Upper lobe of left lung (tissue), 6 donors: ENCODE results near the gene USP3. TPM values are rescaled to one million over a fixed set of nuclear protein-coding genes. Genes with fewer than 3 reads are reported as not detected.

Source experiments
- ATAC-seq, 2 donors: fragments of 200-7000 bp; cut with Tn5 transposase; one replicate each; pipeline ENCODE4 v1.9.1; 2022; ENCODE audit warnings: mild to moderate bottlenecking in 2 of 2, moderate library complexity in 2 of 2; ENCODE audit not compliant: low FRiP score in 2 of 2
- DNase-seq, 2 donors: peaks; one replicate each; pipeline ENCODE4 v3.0.0-alpha.2; 2019 to 2020
- H3K27ac ChIP-seq, 4 donors: fragments of 200-600 bp; sonication (generic); one replicate each; pipeline ENCODE4 v1.5.1; 2016 to 2019
- H3K27me3 ChIP-seq, 4 donors: fragments of 200-600 bp; sonication (generic); one replicate each; pipeline ENCODE4 v1.5.1; 2017 to 2019
- H3K36me3 ChIP-seq, 4 donors: fragments of 200-600 bp; sonication (generic); one replicate each; pipeline ENCODE4 v1.5.1; 2016 to 2019
- H3K4me1 ChIP-seq, 4 donors: fragments of 200-600 bp; sonication (generic); one replicate each; pipeline ENCODE4 v1.5.1; 2018 to 2019
- H3K4me3 ChIP-seq, 4 donors: fragments of 200-600 bp; sonication (generic); one replicate each; pipeline ENCODE4 v1.5.1; 2017 to 2019; ENCODE audit warnings: mild to moderate bottlenecking in 2 of 4, moderate library complexity in 1 of 4
- H3K9me3 ChIP-seq, 4 donors: fragments of 200-600 bp; sonication (generic); one replicate each; pipeline ENCODE4 v1.5.1; 2018 to 2019
- EP300 ChIP-seq, 4 donors: sonication (generic); formaldehyde crosslinking; IDR thresholded peaks; one replicate each; pipeline ENCODE4 v1.5.1; 2017; ENCODE audit warnings: antibody characterized with exemption in 4 of 4, control low read depth in 2 of 4
- POLR2A ChIP-seq, 4 donors: fragments of 450-650 bp; IDR thresholded peaks; one replicate each; pipeline ENCODE4 v1.5.1; 2016 to 2017; ENCODE audit warnings: antibody characterized with exemption in 4 of 4, mild to moderate bottlenecking in 2 of 4
- POLR2AphosphoS5 ChIP-seq, 2 donors: sonication (generic); formaldehyde crosslinking; IDR thresholded peaks; one replicate each; pipeline ENCODE4 v1.5.1; 2017; ENCODE audit warnings: antibody characterized with exemption in 2 of 2
- WGBS, 2 donors: methylation state at CpG; one replicate each; pipeline ENCODE4 v1.1.5; 2017 to 2018; 5-methylcytosine and 5-hydroxymethylcytosine counted together
- total RNA-seq, 6 donors: library from RNA; depleted of rRNA in 4 of 6; stranded (reverse); fragments of >200 nt in 4 of 6; gene quantifications; one replicate each; pipeline versions ENCODE4 v1.1.0 to v1.2.1, GENCODE V29; 2016 to 2021
- TF ChIP-seq, protein P1 (sequence below), 6 experiments: fragments of 450-650 bp in 4 of 6; fragments of 200-600 bp in 2 of 6; sonication (generic) in 2 of 6; IDR thresholded peaks; one replicate each; pipeline ENCODE4 v1.5.1; 2016 to 2019; ENCODE audit warnings: antibody characterized with exemption in 6 of 6
- donor health status: DM: no; HTN: no; CAD: no; lungs with moderate emphysema.
- donor health status: DM: no; HTN: yes; CAD: no; lungs with severe emphysema.

Gene USP3
- total RNA-seq, 6 donors from 2014 or later, result 45.7 to 87.0 (median 63.8) TPM

DNA sequence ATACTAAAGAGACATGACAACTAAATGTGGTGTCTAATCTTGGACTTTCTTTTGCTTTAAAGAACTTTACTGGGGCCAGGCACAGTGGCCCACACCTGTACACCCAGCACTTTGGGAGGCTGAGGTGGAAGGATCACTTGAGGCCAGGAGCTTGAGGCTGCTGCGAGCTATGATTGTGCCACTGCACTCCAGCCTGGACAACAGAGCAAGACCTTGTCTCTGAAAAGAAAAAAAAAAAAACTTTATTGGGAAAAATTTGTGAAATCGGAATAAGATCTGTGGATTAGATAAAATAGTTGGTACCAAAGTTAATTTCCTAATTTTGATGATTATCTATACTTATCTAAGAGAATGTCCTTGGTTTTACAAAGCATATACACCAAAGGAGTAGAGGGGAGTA lies 34.4 kb upstream of the USP3 start:
- ATAC-seq (no peak), DNase-seq (no peak)
- Histone ChIP-seq H3K4me3 (no peak overlapping the region), H3K36me3 (no peaks in the 10 kb centered on the region), H3K4me1 (peaks cover 24 to 37% (median 31%) of the 10 kb centered on the region in 4 donors), H3K9me3 (no peaks in the 10 kb centered on the region), H3K27me3 (no peaks in the 10 kb centered on the region), H3K27ac (no peak overlapping the region)
- TF ChIP-seq POLR2A (IDR thresholded peaks at IDR 0.05) (no peak), POLR2AphosphoS5 (IDR thresholded peaks at IDR 0.05) (no peak)
- WGBS, 2 donors, result 64 to 97% methylated on average over 2 of the region's 2 CpGs

DNA sequence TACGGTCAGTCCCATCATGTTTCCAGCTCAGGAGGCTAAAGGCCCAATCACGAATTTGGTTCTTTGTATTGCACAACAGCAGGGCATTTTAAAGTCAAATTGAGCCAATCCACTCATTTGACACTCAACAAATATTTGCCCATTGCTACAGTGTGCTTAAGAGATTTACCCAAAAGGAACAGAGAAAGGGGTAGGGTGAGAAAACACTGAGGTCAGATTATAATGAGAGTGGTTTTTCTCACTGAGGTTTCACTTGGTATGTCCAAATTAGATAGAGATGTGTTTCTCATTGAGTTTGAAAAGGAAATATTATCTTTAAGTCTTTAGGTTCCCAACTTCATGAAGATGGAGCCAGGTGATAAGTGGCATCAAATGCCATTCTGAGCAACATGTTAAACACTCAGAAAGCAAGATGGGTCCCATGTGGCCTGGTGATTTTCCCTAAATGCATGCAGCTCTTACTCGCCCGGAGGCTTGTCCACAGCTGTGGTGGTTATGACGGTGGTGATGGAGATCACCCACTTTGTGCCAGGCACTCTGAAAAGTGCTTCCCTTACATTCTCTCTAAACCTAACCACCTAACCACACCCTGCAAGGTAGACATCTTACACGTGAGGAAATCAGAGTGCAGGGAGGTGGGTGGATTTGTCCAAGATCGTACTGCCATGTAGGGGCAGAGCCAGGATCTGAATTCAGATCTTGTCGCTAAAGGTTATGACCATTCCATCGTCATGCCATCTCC lies 31.2 kb upstream of the USP3 start:
- TF ChIP-seq EP300 (IDR thresholded peaks at IDR 0.05) (peak in 1 of 4 donors; percentile 4), POLR2A (IDR thresholded peaks at IDR 0.05) (no peak)
- Histone ChIP-seq H3K9me3 (no peaks in the 10 kb centered on the region), H3K27ac (peak overlapping the region in 2 of 4 donors; percentile 44 to 74), H3K4me1 (peaks cover 15 to 27% (median 19%) of the 10 kb centered on the region in 4 donors), H3K36me3 (no peaks in the 10 kb centered on the region), H3K4me3 (no peak overlapping the region), H3K27me3 (no peaks in the 10 kb centered on the region)
- peak in 1 of 2 donors; percentile 64 for ATAC-seq
- DNase-seq, result no peak
- 68 to 72% methylated on average over 9 of the region's 9 CpGs for WGBS, 2 donors

DNA sequence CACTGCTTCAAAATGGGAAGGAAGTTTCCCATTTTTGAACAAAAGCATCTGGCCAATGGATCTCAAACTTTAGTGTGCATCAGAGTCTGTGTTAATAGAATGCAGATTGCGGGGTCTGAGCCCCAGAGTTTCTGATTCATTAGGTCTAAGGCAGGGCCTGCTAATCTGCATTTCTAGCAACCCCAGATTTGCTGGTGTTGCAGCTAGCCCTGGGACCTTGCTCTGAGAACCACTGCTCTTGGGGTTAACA lies 30.7 kb upstream of the USP3 start:
- no peak for ATAC-seq
- Histone ChIP-seq H3K9me3 (no peaks in the 10 kb centered on the region), H3K27ac (peak overlapping the region in 2 of 4 donors; percentile 63 to 74), H3K27me3 (no peaks in the 10 kb centered on the region), H3K4me1 (peaks cover 15 to 27% (median 19%) of the 10 kb centered on the region in 4 donors), H3K36me3 (no peaks in the 10 kb centered on the region), H3K4me3 (no peak overlapping the region)
- DNase-seq, result no peak
- TF ChIP-seq POLR2AphosphoS5 (IDR thresholded peaks at IDR 0.05), result no peak
- TF ChIP-seq, protein P1, sequence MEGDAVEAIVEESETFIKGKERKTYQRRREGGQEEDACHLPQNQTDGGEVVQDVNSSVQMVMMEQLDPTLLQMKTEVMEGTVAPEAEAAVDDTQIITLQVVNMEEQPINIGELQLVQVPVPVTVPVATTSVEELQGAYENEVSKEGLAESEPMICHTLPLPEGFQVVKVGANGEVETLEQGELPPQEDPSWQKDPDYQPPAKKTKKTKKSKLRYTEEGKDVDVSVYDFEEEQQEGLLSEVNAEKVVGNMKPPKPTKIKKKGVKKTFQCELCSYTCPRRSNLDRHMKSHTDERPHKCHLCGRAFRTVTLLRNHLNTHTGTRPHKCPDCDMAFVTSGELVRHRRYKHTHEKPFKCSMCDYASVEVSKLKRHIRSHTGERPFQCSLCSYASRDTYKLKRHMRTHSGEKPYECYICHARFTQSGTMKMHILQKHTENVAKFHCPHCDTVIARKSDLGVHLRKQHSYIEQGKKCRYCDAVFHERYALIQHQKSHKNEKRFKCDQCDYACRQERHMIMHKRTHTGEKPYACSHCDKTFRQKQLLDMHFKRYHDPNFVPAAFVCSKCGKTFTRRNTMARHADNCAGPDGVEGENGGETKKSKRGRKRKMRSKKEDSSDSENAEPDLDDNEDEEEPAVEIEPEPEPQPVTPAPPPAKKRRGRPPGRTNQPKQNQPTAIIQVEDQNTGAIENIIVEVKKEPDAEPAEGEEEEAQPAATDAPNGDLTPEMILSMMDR (IDR thresholded peaks at IDR 0.05), result no peak
- TF ChIP-seq POLR2A (IDR thresholded peaks at IDR 0.05), result no peak
- no peak for TF ChIP-seq EP300 (IDR thresholded peaks at IDR 0.05)
- WGBS, 2 donors, result 100% methylated on average over 1 of the region's 1 CpG

DNA sequence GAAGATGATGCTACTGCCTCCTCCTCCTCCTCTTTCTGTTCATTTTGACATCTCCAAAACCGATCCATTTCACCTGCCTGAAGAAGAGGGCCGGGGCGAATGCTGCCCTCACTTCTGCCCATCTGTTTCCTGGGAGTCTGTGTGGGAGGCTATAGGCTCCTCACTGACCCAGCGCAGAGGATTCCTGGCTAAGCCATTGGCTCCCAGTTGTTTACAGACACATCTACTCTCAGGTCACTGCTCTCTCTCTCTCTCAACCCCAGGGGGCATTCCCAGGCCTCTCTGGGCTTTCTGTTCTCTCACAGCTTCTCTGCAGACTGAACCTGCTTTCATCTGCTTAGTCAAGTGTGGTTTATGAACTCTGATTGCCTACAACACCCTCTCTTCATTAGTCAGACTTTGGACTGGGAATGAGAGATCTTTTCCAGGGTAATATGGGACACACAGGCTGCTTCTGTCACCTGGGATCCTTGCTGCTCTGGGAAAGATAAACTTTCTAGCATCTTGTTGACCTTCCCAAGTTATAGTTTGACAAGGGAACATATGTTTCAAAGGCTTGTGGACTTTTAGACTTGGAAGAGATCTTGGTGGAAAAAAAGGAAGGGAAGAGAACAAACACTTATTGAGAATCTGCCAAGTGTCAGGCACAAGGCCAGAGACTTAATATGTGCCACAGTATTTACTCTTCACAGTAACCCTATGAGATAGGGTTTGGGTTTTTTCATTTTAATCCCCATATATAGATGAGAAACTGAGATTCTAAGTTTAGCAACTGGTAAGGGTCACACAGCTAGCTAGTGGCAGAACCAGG lies 30.2 kb upstream of the USP3 start:
- WGBS, 2 donors, result 72 to 74% methylated on average over 4 of the region's 4 CpGs
- TF ChIP-seq, protein P1 (IDR thresholded peaks at IDR 0.05), result peak in 1 of 6 experiments; percentile 13
- TF ChIP-seq POLR2AphosphoS5 (IDR thresholded peaks at IDR 0.05), result no peak
- H3K4me1 ChIP-seq, result peaks cover 15 to 28% (median 21%) of the 10 kb centered on the region in 4 donors
- H3K27ac ChIP-seq, result peak overlapping the region in 2 of 4 donors; percentile 63 to 74
- no peaks in the 10 kb centered on the region for H3K9me3 ChIP-seq
- no peaks in the 10 kb centered on the region for H3K36me3 ChIP-seq
- H3K27me3 ChIP-seq, result no peaks in the 10 kb centered on the region
- no peak overlapping the region for H3K4me3 ChIP-seq
- ATAC-seq, result peak; percentile 39 to 56
- DNase-seq, result peak in 1 of 2 donors; percentile 48

DNA sequence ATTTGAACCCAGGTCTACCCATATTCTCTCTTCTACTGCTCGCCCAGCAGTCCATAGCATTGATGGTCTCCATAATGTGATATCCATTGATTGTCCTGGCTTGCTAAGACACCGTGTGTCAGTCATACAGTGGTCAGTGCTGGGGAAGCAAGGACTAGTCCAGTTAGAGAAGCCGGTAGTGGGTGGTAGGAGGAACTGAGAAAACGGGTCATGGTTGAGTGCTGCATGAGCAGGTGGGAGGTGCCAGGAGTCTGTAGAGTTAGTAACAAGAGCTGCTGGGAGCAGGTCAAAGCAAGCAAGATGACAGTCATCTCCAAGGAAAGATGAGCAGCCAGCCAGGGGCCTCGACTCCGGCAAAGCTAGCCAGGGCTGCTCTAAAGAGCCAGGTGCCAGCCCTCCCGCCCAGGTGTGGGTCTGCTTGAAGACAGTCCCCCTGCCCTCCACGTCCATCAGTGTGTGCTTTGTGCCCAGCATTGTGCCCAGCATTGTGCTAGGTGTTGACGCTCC lies 29.5 kb upstream of the USP3 start:
- peak; percentile 58 to 60 for ATAC-seq
- DNase-seq, result peak in 1 of 2 donors; percentile 67
- TF ChIP-seq POLR2AphosphoS5 (IDR thresholded peaks at IDR 0.05) (no peak), EP300 (IDR thresholded peaks at IDR 0.05) (no peak), POLR2A (IDR thresholded peaks at IDR 0.05) (no peak)
- TF ChIP-seq, protein P1 (IDR thresholded peaks at IDR 0.05), result no peak
- Histone ChIP-seq H3K36me3 (no peaks in the 10 kb centered on the region), H3K27ac (peak overlapping the region in 2 of 4 donors; percentile 63 to 74), H3K9me3 (no peaks in the 10 kb centered on the region), H3K27me3 (no peaks in the 10 kb centered on the region), H3K4me1 (peaks cover 15 to 31% (median 26%) of the 10 kb centered on the region in 4 donors), H3K4me3 (no peak overlapping the region)
- WGBS, 2 donors, result 73 to 75% methylated on average over 9 of the region's 9 CpGs
